H4 (cell line): ENCODE results near the gene TIPIN. TPM values are rescaled to one million over a fixed set of nuclear protein-coding genes. Genes with fewer than 3 reads are reported as not detected.
"Not testable (repeated sequence)": the region's sequence is repeated elsewhere in the genome, so short reads cannot be mapped to it uniquely, and the experiment has no call there.

ENCODE experiments used
- DNase-seq: peaks from one replicate; pipeline ENCODE4 v3.0.0-alpha.2; 2015; ENCODE audit warnings: low spot score
- total RNA-seq: library from RNA; depleted of rRNA; stranded (reverse); fragments of >200 nt; shearing (Covaris generic); gene quantifications from 2 replicates; pipeline ENCODE4 v1.2.3, GENCODE V29; 2014; rRNA removed

The TIPIN gene
- total RNA-seq: 22.2 and 24.3 TPM in 2 replicates

- DNase-seq: peak; percentile 89
These were observed at the start of gene TIPIN for GRCh38 chr15:66356359-66357236. TIPIN (minus strand) TSS chr15:66356685; CDS start chr15:66352947, 3,738 bp downstream.

- DNase-seq: no peak
These were observed 49.1 kb upstream of the TIPIN start for GRCh38 chr15:66405615-66406014.

GRCh38 chr15:66405007-66405406 lies 48.5 kb upstream of the TIPIN start:
- no peak for DNase-seq

- no peak for DNase-seq
These were observed 48.0 kb upstream of the TIPIN start for GRCh38 chr15:66404532-66404931.

GRCh38 chr15:66404122-66404521 lies 47.6 kb upstream of the TIPIN start:
- no peak for DNase-seq

GRCh38 chr15:66403323-66403722 lies 46.8 kb upstream of the TIPIN start:
- DNase-seq: no peak

- no peak for DNase-seq
These were observed 46.3 kb upstream of the TIPIN start for GRCh38 chr15:66402761-66403284.

GRCh38 chr15:66401130-66402021 lies 44.9 kb upstream of the TIPIN start:
- no peak for DNase-seq

- DNase-seq: no peak
These were observed 43.9 kb upstream of the TIPIN start for GRCh38 chr15:66400351-66400774.

GRCh38 chr15:66399276-66399675 lies 42.8 kb upstream of the TIPIN start:
- DNase-seq: no peak

- DNase-seq: no peak
These were observed 38.4 kb upstream of the TIPIN start for GRCh38 chr15:66394915-66395314.

GRCh38 chr15:66394472-66394871 lies 38.0 kb upstream of the TIPIN start:
- no peak for DNase-seq

- DNase-seq: not testable (repeated sequence)
These were observed 36.6 kb upstream of the TIPIN start for GRCh38 chr15:66393037-66393436.

- no peak for DNase-seq
These were observed 34.2 kb upstream of the TIPIN start for GRCh38 chr15:66390678-66391077.

- DNase-seq: no peak
These were observed 33.4 kb upstream of the TIPIN start for GRCh38 chr15:66389859-66390381.

GRCh38 chr15:66389098-66389858 lies 32.8 kb upstream of the TIPIN start:
- DNase-seq: no peak

GRCh38 chr15:66388576-66388975 lies 32.1 kb upstream of the TIPIN start:
- DNase-seq: no peak

- no peak for DNase-seq
These were observed 31.5 kb upstream of the TIPIN start for GRCh38 chr15:66388043-66388363.

- DNase-seq: peak; percentile 17
These were observed 30.9 kb upstream of the TIPIN start for GRCh38 chr15:66387163-66388042.
